ENCODE results near the gene NXNL2.

The NXNL2 gene

DNA sequence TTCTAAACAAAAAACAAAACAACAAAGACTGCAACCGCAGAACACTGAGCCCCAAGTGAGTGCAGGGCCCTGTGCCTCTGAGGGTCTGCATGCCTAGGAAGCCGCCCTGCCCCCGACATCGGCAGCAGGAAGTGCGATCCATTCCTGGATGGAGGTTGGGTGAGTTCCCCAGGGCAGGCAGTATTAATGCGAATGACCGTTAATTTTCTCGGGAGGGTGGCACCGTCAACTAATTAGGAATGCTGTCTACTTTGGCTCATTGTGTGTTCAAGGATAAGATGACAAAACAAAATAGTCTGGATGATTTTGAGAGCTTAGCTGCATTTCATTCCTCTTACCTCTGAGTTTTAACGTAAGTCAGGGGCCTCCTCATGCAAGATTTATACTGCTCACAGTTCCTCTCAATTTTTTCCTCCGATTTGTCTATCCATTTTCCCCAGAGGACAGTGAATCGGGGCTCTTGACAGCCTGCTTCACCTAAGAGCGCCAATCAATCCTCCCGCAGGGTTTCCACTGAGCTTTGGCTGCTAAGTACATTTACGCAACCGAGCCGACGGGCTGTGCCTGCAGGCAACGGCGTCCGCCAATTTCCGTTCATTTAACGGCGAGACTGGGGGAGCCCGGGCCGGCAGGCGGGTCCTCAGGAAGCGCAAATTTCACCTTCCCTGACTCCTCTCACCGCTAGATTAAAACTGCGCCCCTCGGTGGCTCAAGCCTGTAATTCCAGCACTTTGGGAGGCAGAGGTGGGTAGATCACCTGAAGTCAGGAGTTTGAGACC, 2.9 kb upstream of the NXNL2 start:
- no peak for DNase-seq (ENCODE audit: low read depth)

DNA sequence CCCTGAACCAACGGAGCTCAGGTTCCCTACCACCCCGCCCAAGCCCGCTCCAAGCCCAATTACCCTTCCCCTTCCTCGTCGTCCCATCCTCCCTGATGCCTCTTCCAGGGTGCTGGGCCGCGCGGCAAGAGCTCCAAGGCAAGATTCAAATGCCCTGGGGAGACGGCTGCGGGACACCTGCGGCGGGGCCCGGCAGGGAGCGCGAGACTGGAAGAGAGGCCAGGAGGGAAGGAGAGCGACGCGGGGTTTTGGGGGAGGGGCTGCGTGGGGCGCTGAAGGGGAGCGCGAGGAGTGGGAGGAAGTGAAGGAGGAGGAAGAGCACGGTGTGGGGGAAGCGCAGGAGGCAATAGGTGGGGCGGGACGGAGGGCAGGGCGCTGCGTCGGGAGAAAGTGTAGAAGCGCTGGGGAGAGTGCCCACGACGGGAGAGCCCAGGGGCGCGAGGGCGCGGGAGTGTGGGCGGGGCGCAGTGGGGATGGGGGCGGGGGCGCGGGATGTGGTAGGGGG, 975 bp upstream of the NXNL2 start:
- DNase-seq (ENCODE audit: low read depth) = no peak

- DNase-seq (ENCODE audit: low read depth) = no peak
Observed at GRCh38 chr9:88535226-88536022, 446 bp downstream of the NXNL2 start.

- no peak for DNase-seq (ENCODE audit: low read depth)
Observed at GRCh38 chr9:88536023-88536324, 996 bp downstream of the NXNL2 start.

- no peak for DNase-seq (ENCODE audit: low read depth)
Observed at GRCh38 chr9:88536951-88537760, 2.2 kb downstream of the NXNL2 start.

DNA sequence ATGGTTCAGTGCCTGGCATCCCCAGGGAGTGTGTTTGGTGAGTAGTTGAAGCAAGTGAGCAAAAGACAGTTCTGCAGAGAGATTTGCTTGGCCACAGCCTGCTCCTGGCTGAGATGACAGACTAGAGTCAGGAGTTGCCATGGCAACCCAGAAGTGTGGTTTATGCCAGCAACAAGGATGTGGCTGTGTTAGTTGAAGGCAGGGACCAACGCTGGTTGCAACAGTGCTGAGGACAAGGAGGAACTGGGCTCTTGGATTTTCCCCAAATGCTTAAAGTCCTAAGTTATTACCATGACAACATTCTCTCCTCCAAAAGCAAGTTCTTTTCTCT, 2.7 kb downstream of the NXNL2 start:
- DNase-seq (ENCODE audit: low read depth) = no peak

DNA sequence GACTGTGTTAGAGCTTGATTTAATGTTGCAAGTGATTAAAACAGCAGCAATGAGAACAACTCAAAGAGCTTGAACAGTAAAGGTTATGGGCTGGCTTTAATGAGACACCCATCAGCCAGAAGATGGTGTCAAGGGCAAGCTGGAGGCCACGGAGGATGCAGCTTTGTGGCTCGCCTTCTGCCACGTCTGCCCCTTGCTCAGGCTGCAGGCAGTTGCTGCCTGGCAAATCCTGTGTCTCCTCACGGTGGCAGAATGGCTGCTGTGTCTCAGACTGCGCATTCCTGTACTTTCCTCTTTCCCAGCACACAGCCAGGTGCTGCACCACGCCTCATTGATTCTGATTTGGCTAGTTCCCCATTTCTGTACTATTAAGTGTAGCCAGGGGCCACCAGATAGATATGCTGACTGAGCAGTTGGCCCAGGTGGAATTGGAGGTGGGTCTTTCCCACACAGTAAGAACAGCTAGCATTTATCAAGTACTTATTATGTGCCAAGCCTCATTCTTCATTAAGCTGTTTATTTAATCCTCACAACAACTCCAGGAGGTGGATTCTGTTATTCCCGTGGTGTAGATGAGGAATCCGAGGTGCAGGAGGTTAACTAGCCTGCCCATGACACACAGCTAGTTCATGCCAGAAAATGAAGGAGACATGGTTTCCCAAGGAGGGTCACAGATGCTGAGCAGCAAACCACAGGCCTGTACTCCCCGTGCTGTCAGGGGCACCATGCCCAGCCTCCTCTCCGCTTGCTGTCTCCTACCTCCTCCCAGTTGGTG, 3.5 kb downstream of the NXNL2 start:
- DNase-seq (ENCODE audit: low read depth) = no peak

- no peak for DNase-seq (ENCODE audit: low read depth)
Observed at GRCh38 chr9:88539246-88539645, 4.3 kb downstream of the NXNL2 start.

DNA sequence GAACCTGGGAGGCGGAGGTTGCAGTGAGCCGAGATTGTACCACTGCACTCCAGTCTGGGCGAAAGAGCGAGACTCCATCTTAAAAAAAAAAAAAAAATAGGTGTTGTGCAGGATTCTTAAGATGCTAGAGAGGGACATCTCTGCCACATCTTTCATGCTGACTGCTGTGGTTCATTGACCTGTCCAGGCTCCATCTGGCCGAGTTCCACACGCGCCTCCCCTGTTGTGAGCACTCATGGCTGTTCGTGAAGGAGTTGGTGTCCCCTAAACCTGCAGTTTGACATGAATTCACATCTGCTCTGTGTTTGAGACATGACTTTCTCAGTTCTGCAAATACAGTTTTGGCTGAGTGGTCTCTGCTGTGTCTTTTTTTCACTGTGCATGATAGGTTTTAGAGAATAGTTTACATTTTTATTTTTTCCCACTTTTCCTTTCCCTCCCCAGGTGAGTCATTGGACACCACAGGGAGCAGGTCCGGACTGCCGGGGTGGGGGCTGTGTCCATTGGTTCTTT, 5.3 kb downstream of the NXNL2 start:
- DNase-seq (ENCODE audit: low read depth) = no peak

GRCh38 chr9:88544245-88544644, 9.3 kb downstream of the NXNL2 start:
- DNase-seq (ENCODE audit: low read depth) = no peak

GRCh38 chr9:88551546-88552137, 16.7 kb downstream of the NXNL2 start:
- no peak for DNase-seq (ENCODE audit: low read depth)

DNA sequence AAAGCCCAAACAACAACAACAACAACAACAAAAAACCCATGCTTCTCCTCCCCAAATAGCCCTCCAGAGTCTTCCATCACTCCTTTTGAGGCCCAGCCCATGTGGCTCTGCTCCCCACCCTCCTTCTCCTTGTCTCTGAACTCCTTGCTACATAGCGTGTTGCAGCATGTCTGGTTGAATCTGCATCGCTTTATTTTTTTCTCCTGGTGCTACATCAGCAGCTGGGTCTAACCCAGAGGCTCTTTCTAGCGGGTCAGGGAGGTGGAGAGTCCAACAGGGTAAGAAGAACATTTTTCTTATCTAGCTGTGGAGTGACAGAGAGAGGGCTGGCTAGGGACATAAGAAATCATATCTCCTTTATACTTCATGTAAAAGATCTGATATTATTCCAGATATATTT, 18.4 kb downstream of the NXNL2 start:
- DNase-seq (ENCODE audit: low read depth) = no peak

DNA sequence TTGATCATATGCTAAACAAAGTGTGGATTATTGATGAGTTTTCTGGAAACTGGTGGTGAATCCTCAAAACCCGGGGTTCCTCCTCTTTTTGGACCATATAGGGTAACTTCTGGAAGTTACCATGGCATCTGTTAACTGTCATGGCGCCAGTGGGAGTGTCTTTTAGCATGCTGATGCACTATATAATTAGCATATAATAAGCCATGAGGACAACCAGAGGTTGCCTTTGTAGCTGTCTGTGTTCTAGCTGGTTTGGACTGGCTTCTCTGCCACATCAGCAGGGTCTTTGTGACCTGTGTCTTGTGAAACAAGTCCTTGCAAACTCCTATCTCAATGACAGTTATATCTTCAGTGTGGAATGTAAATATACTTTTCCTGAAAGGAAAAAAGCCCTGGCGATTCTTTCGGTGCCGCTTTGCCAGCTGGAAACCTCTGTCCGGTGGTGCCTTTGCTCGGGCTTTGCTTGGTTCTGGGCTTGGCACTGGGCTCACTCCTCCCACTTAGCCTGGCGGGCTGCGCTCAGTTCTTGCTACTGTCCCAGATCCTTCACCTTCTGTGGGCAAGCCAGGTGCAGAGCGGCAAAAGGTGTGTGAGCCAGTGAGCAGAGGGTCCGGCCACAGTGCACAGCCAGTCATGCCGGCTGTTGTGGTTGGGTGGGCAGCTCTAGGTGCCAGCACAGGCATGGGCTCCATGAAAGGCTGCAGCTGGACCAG, 20.4 kb downstream of the NXNL2 start:
- DNase-seq (ENCODE audit: low read depth) = no peak

DNA sequence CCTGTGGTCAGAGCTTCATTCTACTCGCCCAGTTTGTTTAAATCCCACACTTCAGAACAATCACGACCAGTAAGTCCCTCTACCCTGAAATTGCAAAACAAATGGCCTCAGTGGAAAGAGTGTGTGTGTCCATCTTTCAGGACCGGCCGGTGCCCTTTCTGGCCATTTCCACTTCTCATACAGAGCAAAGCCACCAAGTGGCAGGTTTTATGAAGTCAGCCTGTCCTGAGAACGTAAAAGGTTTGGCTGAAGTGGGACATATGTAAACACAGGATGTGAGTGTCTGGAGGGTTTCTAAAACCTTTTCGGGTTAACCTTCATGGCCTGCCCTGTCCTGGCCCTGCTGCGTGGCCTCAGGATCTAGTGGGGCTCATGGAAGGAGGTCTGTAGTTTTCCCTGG, 24.7 kb downstream of the NXNL2 start:
- no peak for DNase-seq (ENCODE audit: low read depth)

DNA sequence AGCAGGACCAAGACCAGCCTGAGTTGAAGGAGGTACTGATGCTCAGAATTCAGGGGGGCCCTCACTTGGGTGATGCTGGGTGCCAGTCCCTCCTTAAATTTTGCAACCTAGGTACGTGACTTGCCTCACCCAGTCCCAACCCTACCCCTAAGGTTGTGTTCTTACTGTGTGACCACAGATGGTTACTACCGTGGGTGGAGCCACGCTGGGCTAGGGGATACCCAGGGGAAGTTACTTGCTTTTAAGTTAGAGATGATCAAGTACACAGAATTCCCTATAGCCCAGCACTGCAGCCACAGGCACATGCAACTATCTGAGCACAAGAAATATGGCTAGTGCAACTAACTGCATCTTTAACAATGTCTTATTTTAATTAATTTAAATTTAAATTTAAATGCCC, 32.9 kb downstream of the NXNL2 start:
- no peak for DNase-seq (ENCODE audit: low read depth)

DNA sequence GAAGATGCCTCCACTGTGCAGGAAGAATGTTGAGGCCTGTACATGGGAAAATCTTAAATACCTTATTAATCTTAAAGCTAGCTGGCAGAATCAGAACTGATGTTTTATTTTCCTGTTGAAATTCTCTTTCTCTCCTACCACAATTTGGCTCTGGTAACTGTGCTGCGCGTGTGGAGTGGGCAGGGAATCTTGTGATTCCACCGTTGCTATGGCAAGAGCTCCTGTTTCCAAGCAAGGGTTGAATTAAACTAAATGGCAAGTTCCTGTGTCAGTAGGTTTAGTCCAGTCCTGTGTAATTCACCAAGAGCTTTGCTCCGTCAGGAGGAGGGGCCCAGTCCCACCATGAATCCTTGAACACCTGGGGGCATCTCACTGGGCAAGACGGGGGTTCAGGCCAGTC, 36.4 kb downstream of the NXNL2 start:
- DNase-seq (ENCODE audit: low read depth) = no peak

DNA sequence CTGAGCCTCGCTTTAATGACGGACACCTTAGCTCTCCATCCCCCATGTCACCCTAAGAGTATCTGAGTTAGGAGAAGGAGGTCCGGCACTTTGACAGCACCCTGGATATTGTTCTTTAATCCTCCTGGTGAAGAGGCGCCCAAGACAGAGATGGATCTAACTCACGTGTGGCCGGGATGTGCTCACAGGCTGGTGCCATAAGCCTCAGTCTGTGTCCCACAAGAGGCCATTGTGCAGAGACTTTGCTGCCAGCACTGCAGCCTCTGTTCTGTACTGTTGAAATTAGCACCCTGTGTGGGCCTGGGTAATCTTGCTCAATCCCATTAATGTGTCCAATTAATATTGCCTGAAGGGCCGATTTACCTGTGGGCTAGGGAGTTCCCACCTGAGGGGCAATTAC, 37.7 kb downstream of the NXNL2 start:
- DNase-seq (ENCODE audit: low read depth) = no peak

GRCh38 chr9:88574953-88575352, 40.0 kb downstream of the NXNL2 start:
- DNase-seq (ENCODE audit: low read depth) = no peak

- DNase-seq (ENCODE audit: low read depth) = no peak
Observed at GRCh38 chr9:88577256-88578120, 42.5 kb downstream of the NXNL2 start.
